Esophagus (tissue), 2 donors: ENCODE results near the gene BTBD9. TPM values are rescaled to one million over a fixed set of nuclear protein-coding genes. Genes with fewer than 3 reads are reported as not detected.

Experiments
- H3K27ac ChIP-seq, 2 donors: one replicate each; pipeline ENCODE4 v1.5.1; 2013; ENCODE audit warnings: low read depth in 2 of 2, mild to moderate bottlenecking in 2 of 2, inconsistent platforms in 1 of 2, low read length in 1 of 2, moderate library complexity in 1 of 2
- H3K27me3 ChIP-seq, 2 donors: one replicate each; pipeline ENCODE4 v1.6.1; 2013; ENCODE audit warnings: low read length in 2 of 2, control low read depth in 1 of 2, mild to moderate bottlenecking in 1 of 2; ENCODE audit not compliant: insufficient read depth in 2 of 2, control insufficient read depth in 1 of 2
- H3K36me3 ChIP-seq, 2 donors: one replicate each; pipeline ENCODE4 v1.6.1; 2013; ENCODE audit warnings: low read length in 1 of 2; ENCODE audit not compliant: control insufficient read depth in 2 of 2, insufficient read depth in 2 of 2
- H3K4me1 ChIP-seq, 2 donors: one replicate each; pipeline ENCODE4 v1.6.1; 2013; ENCODE audit warnings: low read length in 1 of 2; ENCODE audit not compliant: control insufficient read depth in 2 of 2, insufficient read depth in 2 of 2
- H3K4me3 ChIP-seq, 2 donors: one replicate each; pipeline ENCODE4 v1.5.1; 2013; ENCODE audit warnings: low read length in 2 of 2, mild to moderate bottlenecking in 2 of 2, low read depth in 1 of 2, moderate library complexity in 1 of 2
- H3K9me3 ChIP-seq, 2 donors: one replicate each; pipeline ENCODE4 v1.6.1; 2013; ENCODE audit warnings: mild to moderate bottlenecking in 2 of 2, low read depth in 1 of 2, low read length in 1 of 2, moderate library complexity in 1 of 2; ENCODE audit not compliant: control insufficient read depth in 2 of 2, insufficient read depth in 1 of 2
- WGBS, 2 donors: extraction: QIAGEN DNeasy Blood & Tissue Kit; methylation state at CpG; one replicate each; pipeline ENCODE4 v1.1.7; 2013; 5-methylcytosine and 5-hydroxymethylcytosine counted together
- polyA plus RNA-seq, 2 donors: library from polyadenylated mRNA; stranded (reverse); fragments of 200-250 nt; gene quantifications; one replicate each; pipeline ENCODE4 v1.2.3, GENCODE V29; 2013
- donor health status: healthy with polysubstance abuse.
- donor health status: Bipolar disorder and iron deficiency.

BTBD9 gene
- polyA plus RNA-seq, 2 donors, result 3.2 to 3.8 TPM

- peaks cover 0 to 2% of the 10 kb centered on the region in 2 donors for H3K36me3 ChIP-seq
- 85 to 87% methylated on average over 5 of the region's 5 CpGs for WGBS, 2 donors
- H3K27me3 ChIP-seq, result no peaks in the 10 kb centered on the region
- H3K4me3 ChIP-seq, result no peak overlapping the region
- H3K9me3 ChIP-seq, result no peaks in the 10 kb centered on the region
- H3K4me1 ChIP-seq, result no peaks in the 10 kb centered on the region
- no peak overlapping the region for H3K27ac ChIP-seq
Observed at GRCh38 chr6:38195113-38195635, 444.6 kb downstream of the BTBD9 start.

DNA sequence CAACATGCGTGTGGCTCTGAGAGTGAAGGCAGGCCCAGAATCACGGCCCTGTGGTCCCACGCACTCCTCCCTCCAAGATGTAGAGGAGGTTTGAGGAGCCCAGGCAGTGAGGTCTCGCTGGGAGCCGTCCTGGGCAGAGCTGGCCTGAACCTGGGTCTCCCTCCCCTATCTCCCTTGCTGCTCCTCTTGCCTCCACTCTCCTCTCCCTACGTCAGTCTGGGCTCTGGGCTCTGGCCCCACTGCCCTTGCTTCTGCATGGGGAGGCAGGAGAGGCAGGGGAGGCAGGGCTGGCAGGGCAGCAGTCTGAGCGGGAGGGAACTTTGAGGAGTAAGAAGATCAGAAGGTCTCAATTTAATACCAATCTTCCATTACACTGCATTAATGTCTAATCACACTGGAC lies 445.1 kb downstream of the BTBD9 start:
- Histone ChIP-seq H3K4me1 (no peaks in the 10 kb centered on the region), H3K27ac (no peak overlapping the region), H3K36me3 (peaks cover 0 to 2% of the 10 kb centered on the region in 2 donors), H3K9me3 (no peaks in the 10 kb centered on the region), H3K27me3 (no peaks in the 10 kb centered on the region), H3K4me3 (no peak overlapping the region)
- 90 to 97% methylated on average over 7 of the region's 7 CpGs for WGBS, 2 donors

DNA sequence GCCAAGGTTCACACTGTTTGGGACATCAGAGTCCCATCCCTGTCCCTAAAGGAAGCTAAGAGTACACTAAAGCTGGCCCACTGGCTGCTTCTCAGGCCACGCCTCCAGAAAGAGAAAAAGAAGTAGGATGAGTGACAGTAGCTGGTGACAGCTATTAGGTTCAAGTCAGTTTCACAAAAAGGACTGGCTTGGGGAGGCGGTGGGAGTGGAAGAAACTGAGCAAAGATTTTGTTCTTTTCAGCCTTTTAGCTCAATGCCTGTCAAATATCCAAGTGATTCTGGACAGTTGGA lies 445.5 kb downstream of the BTBD9 start:
- no peaks in the 10 kb centered on the region for H3K4me1 ChIP-seq
- H3K9me3 ChIP-seq, result no peaks in the 10 kb centered on the region
- H3K36me3 ChIP-seq, result peaks cover 0 to 2% of the 10 kb centered on the region in 2 donors
- no peak overlapping the region for H3K27ac ChIP-seq
- no peak overlapping the region for H3K4me3 ChIP-seq
- WGBS, 2 donors, result 93 to 100% methylated on average over 2 of the region's 2 CpGs
- H3K27me3 ChIP-seq, result no peaks in the 10 kb centered on the region

- Histone ChIP-seq H3K4me1 (no peaks in the 10 kb centered on the region), H3K9me3 (no peaks in the 10 kb centered on the region), H3K27ac (no peak overlapping the region), H3K36me3 (peaks cover 0 to 2% of the 10 kb centered on the region in 2 donors), H3K27me3 (no peaks in the 10 kb centered on the region), H3K4me3 (no peak overlapping the region)
- 83 to 87% methylated on average over 9 of the region's 9 CpGs for WGBS, 2 donors
Observed at GRCh38 chr6:38193481-38194281, 446.0 kb downstream of the BTBD9 start.

- Histone ChIP-seq H3K4me1 (no peaks in the 10 kb centered on the region), H3K27me3 (no peaks in the 10 kb centered on the region), H3K4me3 (no peak overlapping the region), H3K27ac (no peak overlapping the region), H3K9me3 (no peaks in the 10 kb centered on the region), H3K36me3 (peaks cover 0 to 2% of the 10 kb centered on the region in 2 donors)
- WGBS, 2 donors, result 87 to 97% methylated on average over 7 of the region's 7 CpGs
Observed at GRCh38 chr6:38193051-38193450, 446.7 kb downstream of the BTBD9 start.

DNA sequence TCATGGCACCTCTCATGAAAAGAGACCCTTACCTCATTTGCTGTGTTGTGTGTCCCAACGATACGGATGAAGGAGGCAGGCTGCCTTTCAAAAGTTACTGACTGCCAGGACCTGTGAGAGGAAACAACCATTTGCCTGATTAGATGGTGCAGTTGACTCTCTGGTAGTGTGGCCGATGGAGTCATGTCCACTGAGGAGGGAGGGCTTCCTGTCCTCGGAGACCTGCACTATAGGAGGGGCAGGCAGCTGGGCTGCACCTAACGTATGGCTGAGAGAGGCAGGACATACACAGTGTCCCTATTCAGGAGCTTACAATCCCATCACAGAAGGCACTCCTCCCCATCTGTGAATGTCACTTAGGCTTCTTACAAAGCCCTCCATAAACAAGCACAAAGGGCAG lies 447.2 kb downstream of the BTBD9 start:
- Histone ChIP-seq H3K36me3 (peaks cover 0 to 2% of the 10 kb centered on the region in 2 donors), H3K27ac (no peak overlapping the region), H3K4me1 (no peaks in the 10 kb centered on the region), H3K9me3 (no peaks in the 10 kb centered on the region), H3K4me3 (no peak overlapping the region), H3K27me3 (no peaks in the 10 kb centered on the region)
- 82 to 85% methylated on average over 5 of the region's 5 CpGs for WGBS, 2 donors

DNA sequence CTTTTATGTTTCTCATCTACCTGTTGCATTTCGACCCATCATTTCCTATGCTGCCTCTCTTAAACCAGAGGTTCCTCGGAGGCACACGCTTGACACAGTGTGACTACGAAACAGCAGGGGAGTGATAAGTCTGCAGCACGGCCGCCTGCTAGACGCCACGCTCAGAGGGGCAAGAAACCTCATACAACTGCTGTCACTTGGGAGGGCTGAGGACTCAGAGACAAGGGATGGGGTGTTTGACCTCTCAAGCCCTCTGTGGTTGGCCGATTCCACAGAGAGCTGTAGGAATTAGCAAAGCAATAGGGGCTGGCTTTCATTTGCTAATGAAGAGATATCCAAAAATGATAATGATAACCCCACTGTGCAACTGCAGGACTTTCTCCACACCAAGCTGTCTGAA lies 447.7 kb downstream of the BTBD9 start:
- H3K4me3 ChIP-seq, result no peak overlapping the region
- H3K4me1 ChIP-seq, result no peaks in the 10 kb centered on the region
- peaks cover 0 to 2% of the 10 kb centered on the region in 2 donors for H3K36me3 ChIP-seq
- H3K27ac ChIP-seq, result no peak overlapping the region
- H3K27me3 ChIP-seq, result no peaks in the 10 kb centered on the region
- no peaks in the 10 kb centered on the region for H3K9me3 ChIP-seq
- WGBS, 2 donors, result 80 to 93% methylated on average over 9 of the region's 9 CpGs

- H3K4me3 ChIP-seq, result no peak overlapping the region
- H3K9me3 ChIP-seq, result no peaks in the 10 kb centered on the region
- no peaks in the 10 kb centered on the region for H3K27me3 ChIP-seq
- H3K36me3 ChIP-seq, result peaks cover 0 to 2% of the 10 kb centered on the region in 2 donors
- H3K4me1 ChIP-seq, result no peaks in the 10 kb centered on the region
- H3K27ac ChIP-seq, result no peak overlapping the region
- WGBS, 2 donors, result 89 to 91% methylated on average over 9 of the region's 9 CpGs
Observed at GRCh38 chr6:38191418-38191817, 448.3 kb downstream of the BTBD9 start.

DNA sequence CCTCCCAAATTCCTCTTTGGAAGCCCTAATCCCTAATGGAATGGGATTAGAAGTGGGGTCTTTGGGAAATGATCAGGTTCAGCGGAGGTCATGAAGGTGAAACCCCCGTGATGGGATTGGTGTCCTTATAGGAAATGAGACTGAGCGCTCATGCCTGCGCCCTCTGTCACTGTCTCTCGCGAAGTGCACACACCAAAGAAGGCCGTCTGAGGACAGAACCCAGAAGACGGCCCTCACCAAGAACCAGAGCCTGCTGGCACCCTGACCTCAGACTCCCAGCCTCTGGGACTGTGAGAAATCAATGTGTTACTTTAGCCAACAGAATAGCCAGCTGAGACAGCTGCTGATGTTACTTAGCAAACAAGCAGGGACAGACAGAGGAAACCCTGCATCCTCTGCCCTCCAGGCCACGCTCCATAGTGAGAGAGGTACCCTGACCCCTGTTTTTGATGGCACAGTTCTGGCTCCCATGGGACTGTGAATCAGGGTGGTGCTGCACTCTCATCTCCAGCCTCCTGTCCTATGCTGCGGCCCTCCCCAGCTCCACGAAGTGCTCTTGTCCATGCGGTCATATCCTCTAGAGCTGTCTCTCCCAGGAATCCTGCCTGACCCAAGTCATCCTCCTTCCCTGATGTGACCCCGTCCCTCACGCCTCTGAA lies 450.9 kb downstream of the BTBD9 start:
- H3K36me3 ChIP-seq, result peaks cover 0 to 5% of the 10 kb centered on the region in 2 donors
- no peaks in the 10 kb centered on the region for H3K9me3 ChIP-seq
- no peak overlapping the region for H3K27ac ChIP-seq
- WGBS, 2 donors, result 97% methylated on average over 14 of the region's 14 CpGs
- no peaks in the 10 kb centered on the region for H3K27me3 ChIP-seq
- H3K4me1 ChIP-seq, result no peaks in the 10 kb centered on the region
- no peak overlapping the region for H3K4me3 ChIP-seq
